Loucy (cell line): ENCODE measurements around the gene SAMD4A.

Experiments
- H2AFZ ChIP-seq: fragments of 200-600 bp; sonication (generic); 2 replicates; pipeline ENCODE4 v1.6.0; 2016; ENCODE audit warnings: antibody characterized with exemption, mild to moderate bottlenecking, low read length, moderate library complexity
- H3F3A ChIP-seq: fragments of 200-600 bp; 2 replicates; pipeline ENCODE4 v1.6.0; 2016; ENCODE audit warnings: antibody characterized with exemption, low read depth, mild to moderate bottlenecking
- H3K27me3 ChIP-seq: fragments of 200-600 bp; sonication (generic); 2 replicates; pipeline ENCODE4 v1.6.1; 2014; ENCODE audit warnings: low read length, mild to moderate bottlenecking; ENCODE audit not compliant: insufficient read depth, poor library complexity, severe bottlenecking
- H3K36me3 ChIP-seq: fragments of 200-600 bp; sonication (generic); 2 replicates; pipeline ENCODE4 v1.6.1; 2016; ENCODE audit warnings: low read length; ENCODE audit not compliant: insufficient read depth
- H3K4me1 ChIP-seq: fragments of 200-600 bp; sonication (generic); 2 replicates; pipeline ENCODE4 v1.5.1; 2014; ENCODE audit warnings: low read length, mild to moderate bottlenecking; ENCODE audit not compliant: insufficient read depth, poor library complexity, severe bottlenecking
- H3K4me2 ChIP-seq: fragments of 200-600 bp; sonication (generic); 2 replicates; pipeline ENCODE4 v1.6.0; 2014; ENCODE audit warnings: antibody characterized with exemption, low read length, low read depth, mild to moderate bottlenecking; ENCODE audit not compliant: poor library complexity, severe bottlenecking
- H3K4me3 ChIP-seq: fragments of 200-600 bp; sonication (generic); 2 replicates; pipeline ENCODE4 v1.5.1; 2014; ENCODE audit warnings: low read length, mild to moderate bottlenecking, mixed read lengths; ENCODE audit not compliant: poor library complexity, severe bottlenecking
- H3K79me2 ChIP-seq: fragments of 200-600 bp; sonication (generic); 2 replicates; pipeline ENCODE4 v1.6.1; 2014; ENCODE audit warnings: low read length; ENCODE audit not compliant: insufficient read depth
- H3K9ac ChIP-seq: fragments of 200-600 bp; sonication (generic); 2 replicates; pipeline ENCODE4 v1.6.0; 2014; ENCODE audit warnings: mild to moderate bottlenecking, low read depth, low read length, moderate library complexity; ENCODE audit not compliant: poor library complexity, severe bottlenecking
- H3K9me2 ChIP-seq: fragments of 200-600 bp; sonication (generic); replicated peaks from 2 replicates; pipeline ENCODE4 v1.6.1; 2016; ENCODE audit warnings: low read depth, low read length, mixed read lengths
- H3K9me3 ChIP-seq: fragments of 200-600 bp; sonication (generic); 2 replicates; pipeline ENCODE4 v1.6.1; 2014; ENCODE audit warnings: mild to moderate bottlenecking, antibody characterized with exemption, low read length, low read depth; ENCODE audit not compliant: insufficient read depth
- H4K20me1 ChIP-seq: fragments of 200-600 bp; sonication (generic); 2 replicates; pipeline ENCODE4 v1.6.0; 2014; ENCODE audit warnings: antibody characterized with exemption, low read length, mild to moderate bottlenecking; ENCODE audit not compliant: insufficient read depth, poor library complexity, severe bottlenecking
- CTCF ChIP-seq: fragments of 200-600 bp; sonication (generic); conservative IDR thresholded peaks from 2 replicates; pipeline ENCODE4 v1.5.1; 2014; ENCODE audit warnings: mild to moderate bottlenecking, antibody characterized with exemption, low read length
- EZH2phosphoT487 ChIP-seq: fragments of 200-600 bp; IDR thresholded peaks from 2 replicates; pipeline ENCODE4 v1.6.1; 2018; ENCODE audit warnings: antibody characterized with exemption, mild to moderate bottlenecking, moderate library complexity, borderline replicate concordance

Gene SAMD4A

GRCh38 chr14:54781080-54781479, 214.2 kb downstream of the SAMD4A start:
- no peak overlapping the region for H2AFZ ChIP-seq
- no peak overlapping the region for H3K4me2 ChIP-seq
- H3K9me2 ChIP-seq: no peaks in the 10 kb centered on the region
- H3K27me3 ChIP-seq: no peaks in the 10 kb centered on the region
- H3F3A ChIP-seq: no peaks in the 10 kb centered on the region
- peaks cover 8% of the 10 kb centered on the region for H3K4me1 ChIP-seq
- H4K20me1 ChIP-seq: no peaks in the 10 kb centered on the region
- H3K79me2 ChIP-seq: no peaks in the 10 kb centered on the region
- TF ChIP-seq CTCF (no peak), EZH2phosphoT487 (no peak)
- no peak overlapping the region for H3K4me3 ChIP-seq
- H3K9me3 ChIP-seq: no peaks in the 10 kb centered on the region
- H3K9ac ChIP-seq: no peak overlapping the region
- no peaks in the 10 kb centered on the region for H3K36me3 ChIP-seq

- Histone ChIP-seq H2AFZ (no peak overlapping the region), H3K27me3 (no peaks in the 10 kb centered on the region), H3K9me3 (no peaks in the 10 kb centered on the region), H3K4me2 (no peak overlapping the region), H3K36me3 (no peaks in the 10 kb centered on the region), H3F3A (no peaks in the 10 kb centered on the region), H3K79me2 (no peaks in the 10 kb centered on the region), H3K4me3 (no peak overlapping the region), H4K20me1 (no peaks in the 10 kb centered on the region), H3K4me1 (peaks cover 17% of the 10 kb centered on the region), H3K9ac (no peak overlapping the region), H3K9me2 (no peaks in the 10 kb centered on the region)
- TF ChIP-seq EZH2phosphoT487 (no peak), CTCF (no peak)
Measured at GRCh38 chr14:54781961-54782750, 215.2 kb downstream of the SAMD4A start.

- no peak overlapping the region for H2AFZ ChIP-seq
- H3K4me3 ChIP-seq: no peak overlapping the region
- H3K36me3 ChIP-seq: no peaks in the 10 kb centered on the region
- peaks cover 22% of the 10 kb centered on the region for H3K4me1 ChIP-seq
- no peaks in the 10 kb centered on the region for H3K9me2 ChIP-seq
- H3K9ac ChIP-seq: no peak overlapping the region
- no peaks in the 10 kb centered on the region for H3K27me3 ChIP-seq
- H3K4me2 ChIP-seq: no peak overlapping the region
- H4K20me1 ChIP-seq: no peaks in the 10 kb centered on the region
- TF ChIP-seq EZH2phosphoT487 (no peak), CTCF (peak; percentile 45)
- H3F3A ChIP-seq: no peaks in the 10 kb centered on the region
- no peaks in the 10 kb centered on the region for H3K9me3 ChIP-seq
- H3K79me2 ChIP-seq: no peaks in the 10 kb centered on the region
Measured at GRCh38 chr14:54782751-54783659, 216.1 kb downstream of the SAMD4A start.
